SHP77 treated with DMSO at 0.1 percent for 48 hours (cell line): ENCODE data around the gene VWF.
"Not testable (repeated sequence)": the region's sequence is repeated elsewhere in the genome, so short reads cannot be mapped to it uniquely, and the experiment has no call there.

Experiments
- DNase-seq: peaks from one replicate; lab custom pipeline; 2025; lab: John Stamatoyannopoulos, UW

VWF gene

GRCh38 chr12:6124411-6125309, at the start of gene VWF:
VWF (minus strand) TSS chr12:6124670; CDS start chr12:6123196, 1,474 bp downstream.
- DNase-seq, result no peak

- no peak for DNase-seq
These were observed 48.4 kb upstream of the VWF start for GRCh38 chr12:6172862-6173261.

GRCh38 chr12:6172086-6172485, 47.6 kb upstream of the VWF start:
- no peak for DNase-seq

GRCh38 chr12:6171409-6172015, 47.0 kb upstream of the VWF start:
- DNase-seq, result no peak

- DNase-seq, result no peak
These were observed 43.1 kb upstream of the VWF start for GRCh38 chr12:6167327-6168280.

- DNase-seq, result no peak
These were observed 42.3 kb upstream of the VWF start for GRCh38 chr12:6166808-6167207.

GRCh38 chr12:6165395-6165794, 40.9 kb upstream of the VWF start:
- DNase-seq, result no peak

- DNase-seq, result no peak
These were observed 39.1 kb upstream of the VWF start for GRCh38 chr12:6163416-6164060.

- DNase-seq, result no peak
These were observed 36.8 kb upstream of the VWF start for GRCh38 chr12:6161124-6161882.

GRCh38 chr12:6160049-6160649, 35.7 kb upstream of the VWF start:
- DNase-seq, result not testable (repeated sequence)

GRCh38 chr12:6159166-6160011, 34.9 kb upstream of the VWF start:
- DNase-seq, result not testable (repeated sequence)

- no peak for DNase-seq
These were observed 34.3 kb upstream of the VWF start for GRCh38 chr12:6158749-6159148.

- no peak for DNase-seq
These were observed 33.8 kb upstream of the VWF start for GRCh38 chr12:6158255-6158654.

GRCh38 chr12:6157482-6157881, 33.0 kb upstream of the VWF start:
- no peak for DNase-seq

- DNase-seq, result no peak
These were observed 30.4 kb upstream of the VWF start for GRCh38 chr12:6154730-6155459.

GRCh38 chr12:6148722-6149121, 24.3 kb upstream of the VWF start:
- DNase-seq, result not testable (repeated sequence)

- no peak for DNase-seq
These were observed 23.6 kb upstream of the VWF start for GRCh38 chr12:6148061-6148460.

- DNase-seq, result no peak
These were observed 22.5 kb upstream of the VWF start for GRCh38 chr12:6146951-6147350.

GRCh38 chr12:6146509-6146908, 22.0 kb upstream of the VWF start:
- DNase-seq, result no peak
